HL-60/S4 treated with retinoic acid at 250 ng/mL for 4 days and 3 days (cell line): ENCODE data around the gene KRTAP10-9.
"Not testable (repeated sequence)": the region's sequence is repeated elsewhere in the genome, so short reads cannot be mapped to it uniquely, and the experiment has no call there.

Experiments
- in situ Hi-C: fragments of 300-500 bp; cut with MboI; formaldehyde crosslinking; loops from 2 replicates; pipeline ENCODE4 v1.7.0; 2022; ENCODE audit warnings: low sequenced_read_pairs

KRTAP10-9 gene

GRCh38 chr21:44658913-44659595 lies 32.2 kb downstream of the KRTAP10-9 start:
- in situ Hi-C loops: no loop called here

DNA sequence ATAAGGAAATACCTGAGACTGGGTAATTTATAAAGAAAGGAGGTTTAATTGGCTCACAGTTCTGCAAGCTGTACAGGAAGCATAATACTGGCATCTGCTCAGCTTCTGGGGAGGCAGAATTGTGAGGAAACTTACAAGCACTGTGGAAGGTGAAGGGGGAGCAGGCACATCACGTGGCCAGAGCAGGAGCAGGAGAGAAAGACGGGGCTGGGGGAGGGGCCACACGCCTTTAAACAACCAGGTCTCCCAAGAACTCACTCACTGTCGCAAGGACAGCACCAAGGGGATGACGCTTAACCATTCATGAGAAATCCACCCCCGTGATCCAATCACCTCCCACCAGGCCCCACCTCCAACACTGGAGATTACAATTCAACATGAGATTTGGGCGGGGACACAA lies 34.7 kb downstream of the KRTAP10-9 start:
- in situ Hi-C loops: not testable (repeated sequence)

- in situ Hi-C loops: no loop called here
Measured at GRCh38 chr21:44664691-44665090, 37.8 kb downstream of the KRTAP10-9 start.

- in situ Hi-C loops: no loop called here
Measured at GRCh38 chr21:44666401-44667320, 39.8 kb downstream of the KRTAP10-9 start, which contains the start of gene KRTAP12-2. TSS of gene KRTAP12-2 (minus strand) at chr21:44666927. CDS start at chr21:44666886, 41 bp downstream.

DNA sequence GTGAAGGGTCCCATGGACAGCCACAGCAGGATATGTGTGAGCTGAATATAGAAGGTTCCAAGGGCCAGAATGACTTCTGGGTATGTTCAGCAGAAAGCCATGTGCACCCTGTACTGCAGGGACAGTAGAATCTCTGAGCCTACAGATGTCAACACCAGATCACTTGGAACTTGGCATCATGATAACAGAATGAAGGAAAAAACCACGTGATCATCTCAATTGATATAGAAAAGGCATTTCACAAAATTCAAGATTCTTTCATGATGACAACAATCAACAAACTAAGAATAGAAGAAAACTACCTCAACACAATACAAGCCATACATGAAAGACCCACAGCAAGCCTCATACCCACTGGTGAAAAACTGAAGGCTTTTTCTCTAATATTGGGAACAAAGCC lies 40.7 kb downstream of the KRTAP10-9 start:
- in situ Hi-C loops: no loop called here

DNA sequence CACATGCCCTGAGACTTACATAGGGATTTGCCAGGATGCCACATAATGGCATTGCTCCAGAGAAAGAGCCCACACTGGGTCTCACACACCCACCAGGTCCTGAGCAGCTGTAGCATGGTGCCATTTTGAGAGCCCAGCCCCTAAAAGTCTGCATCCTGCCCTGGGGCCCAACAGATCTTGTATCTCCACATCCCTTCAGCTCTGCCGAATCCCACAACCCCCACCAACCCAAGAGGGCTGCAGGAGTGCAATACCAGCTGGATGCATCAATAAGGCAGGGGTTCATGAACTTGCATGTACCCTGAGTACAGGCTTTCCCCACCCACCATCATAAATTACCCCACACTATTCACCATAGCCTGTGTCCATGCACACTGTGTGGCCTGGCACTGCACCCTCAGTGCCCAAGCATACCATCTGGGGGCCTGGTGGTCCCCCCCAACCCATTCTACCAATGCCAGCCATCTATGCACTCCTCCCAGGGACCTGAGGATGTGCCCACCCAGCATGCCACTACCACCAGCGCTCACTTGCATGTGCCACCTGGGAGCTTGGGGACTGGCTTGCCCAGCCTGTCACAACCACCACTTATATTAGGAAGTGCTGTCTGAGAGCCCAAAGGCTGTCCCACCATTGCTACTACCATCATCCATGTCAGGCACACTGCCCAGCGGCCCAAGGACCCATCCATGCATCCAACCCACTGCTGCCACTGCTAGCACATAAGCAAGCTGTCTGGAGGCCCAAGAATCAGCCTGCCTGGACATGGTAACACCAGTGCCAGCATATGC lies 43.9 kb downstream of the KRTAP10-9 start:
- in situ Hi-C loops: no loop called here

DNA sequence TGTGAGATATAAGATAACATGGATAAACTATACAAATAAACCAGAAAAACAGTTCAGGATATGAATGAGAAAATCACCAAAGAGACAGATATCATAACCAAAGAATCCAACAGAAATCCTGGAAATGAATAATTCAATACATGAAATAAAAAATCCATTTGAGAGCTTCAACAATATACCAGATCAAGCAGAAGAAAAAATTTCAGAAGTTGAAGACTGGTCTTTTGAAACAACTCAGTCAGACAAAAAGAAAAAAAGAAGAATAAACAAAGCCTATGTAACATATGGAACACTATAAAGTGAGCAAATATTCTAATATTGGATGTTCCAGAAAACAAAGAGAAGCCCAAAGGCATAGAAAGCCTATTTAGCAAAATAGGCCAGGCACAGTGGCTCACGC lies 45.0 kb downstream of the KRTAP10-9 start:
- in situ Hi-C loops: no loop called here

DNA sequence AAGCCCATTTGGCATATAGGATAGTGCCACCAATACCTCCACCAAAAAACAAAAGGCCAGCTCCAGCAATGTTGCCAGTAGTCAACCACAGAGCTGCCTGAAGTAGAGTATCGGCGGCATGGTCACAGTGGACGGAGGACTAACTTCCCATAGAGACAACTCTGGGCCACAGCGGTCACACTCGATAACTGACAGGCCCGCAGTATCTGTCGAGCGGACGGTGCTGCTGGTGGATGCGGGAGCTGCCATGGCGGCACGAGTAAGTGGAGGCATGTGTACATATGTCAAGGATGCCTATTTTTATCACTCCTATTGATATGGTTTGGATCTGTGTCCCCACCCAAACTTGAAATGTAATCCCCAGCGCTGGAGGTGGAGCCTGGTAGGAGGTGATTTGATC lies 51.0 kb downstream of the KRTAP10-9 start:
- in situ Hi-C loops: no loop called here
